Prostate gland (tissue), 2 donors: Measurements from ENCODE around the gene TRIM50. TPM values are rescaled to one million over a fixed set of nuclear protein-coding genes. Genes with fewer than 3 reads are reported as not detected.
"Not testable (repeated sequence)": the region's sequence is repeated elsewhere in the genome, so short reads cannot be mapped to it uniquely, and the experiment has no call there.

Experiments
- DNase-seq: peaks from one replicate; pipeline ENCODE4 v3.0.0-alpha.2; 2019; ENCODE audit warnings: low spot score
- H3K27ac ChIP-seq, 2 donors: fragments of 200-600 bp; sonication (generic); 2 replicates each; pipeline ENCODE4 v1.5.1; 2017 to 2019
- H3K27me3 ChIP-seq: fragments of 200-600 bp; sonication (generic); replicated peaks from 2 replicates; pipeline ENCODE4 v1.5.1; 2019; ENCODE audit not compliant: insufficient read depth
- H3K36me3 ChIP-seq, 2 donors: fragments of 200-600 bp; sonication (generic); 1 replicate in 1 of 2; 2 replicates in 1 of 2; pipeline versions ENCODE4 v1.5.1 to v1.8.1; 2017 to 2019
- H3K4me1 ChIP-seq: fragments of 200-600 bp; sonication (generic); replicated peaks from 2 replicates; pipeline ENCODE4 v1.5.1; 2019
- H3K4me3 ChIP-seq, 2 donors: fragments of 200-600 bp; sonication (generic); 2 replicates each; pipeline ENCODE4 v1.5.1; 2017 to 2019
- H3K9me3 ChIP-seq: fragments of 200-600 bp; sonication (generic); 2 replicates; pipeline ENCODE4 v1.5.1; 2017
- CTCF ChIP-seq, 4 experiments: fragments of 200-600 bp in 2 of 4; fragments of 450-650 bp in 2 of 4; sonication (generic) in 2 of 4; IDR thresholded peaks; 1 replicate in 3 of 4; 2 replicates in 1 of 4; pipeline ENCODE4 v1.5.1; 2016 to 2019; ENCODE audit warnings: antibody characterized with exemption in 4 of 4, mild to moderate bottlenecking in 2 of 4, moderate library complexity in 2 of 4
- POLR2A ChIP-seq: fragments of 450-650 bp; IDR thresholded peaks from one replicate; pipeline ENCODE4 v1.6.1; 2016; ENCODE audit warnings: antibody characterized with exemption, mild to moderate bottlenecking
- POLR2AphosphoS5 ChIP-seq: sonication (generic); formaldehyde crosslinking; IDR thresholded peaks from one replicate; pipeline ENCODE4 v1.6.1; 2017; ENCODE audit warnings: antibody characterized with exemption
- WGBS: methylation state at CpG from one replicate; pipeline ENCODE4 v1.1.5; 2018; 5-methylcytosine and 5-hydroxymethylcytosine counted together
- intact Hi-C: fragments of 100-400 bp; cut with DNase I; formaldehyde crosslinking; loops from one replicate; pipeline ENCODE4 v1.14.2; 2022
- total RNA-seq, 2 donors: library from RNA; depleted of rRNA; stranded (reverse); fragments of >200 nt; gene quantifications; one replicate each; pipeline ENCODE4 v1.1.0, GENCODE V29; 2016

TRIM50 gene
- 1 to 10 TPM in 1 of 2 donors, not detected in 1; 5.1 TPM for total RNA-seq

- H3K27ac ChIP-seq, H3K36me3 ChIP-seq, H3K9me3 ChIP-seq, H3K4me3 ChIP-seq, H3K4me1 ChIP-seq, intact Hi-C loops, DNase-seq, H3K27me3 ChIP-seq: not testable (repeated sequence)
- 95% methylated on average over 43 of the region's 43 CpGs for WGBS
These were observed at the start of gene TRIM50, which contains the start of gene FKBP6 for GRCh38 chr7:73327922-73328321. TSS of gene TRIM50 (minus strand) at chr7:73328082. CDS start at chr7:73324787, 3,295 bp downstream. TSS of gene FKBP6 (plus strand) at chr7:73328161. CDS start at chr7:73328429, 268 bp downstream.

GRCh38 chr7:73376671-73377412 lies 49.0 kb upstream of the TRIM50 start:
- Histone ChIP-seq H3K27ac (no peak overlapping the region), H3K4me3 (no peak overlapping the region), H3K4me1 (no peaks in the 10 kb centered on the region), H3K9me3 (no peaks in the 10 kb centered on the region), H3K36me3 (no peaks in the 10 kb centered on the region), H3K27me3 (no peaks in the 10 kb centered on the region)
- intact Hi-C loops = no loop called here
- no peak for DNase-seq
- no peak for TF ChIP-seq POLR2A
- no peak for TF ChIP-seq CTCF (IDR thresholded peaks at IDR 0.05)
- no peak for TF ChIP-seq POLR2AphosphoS5
- WGBS = 89% methylated on average over 20 of the region's 20 CpGs

- WGBS = 84% methylated on average over 4 of the region's 4 CpGs
- H3K36me3 ChIP-seq, H3K27me3 ChIP-seq, H3K9me3 ChIP-seq, H3K4me1 ChIP-seq, DNase-seq, intact Hi-C loops, H3K27ac ChIP-seq, H3K4me3 ChIP-seq: not testable (repeated sequence)
These were observed 48.4 kb upstream of the TRIM50 start for GRCh38 chr7:73376262-73376661.

GRCh38 chr7:73373741-73374140 lies 45.9 kb upstream of the TRIM50 start:
- no peak for TF ChIP-seq POLR2AphosphoS5
- TF ChIP-seq CTCF (IDR thresholded peaks at IDR 0.05) = no peak
- no peak for TF ChIP-seq POLR2A
- no peaks in the 10 kb centered on the region for H3K27me3 ChIP-seq
- no peaks in the 10 kb centered on the region for H3K9me3 ChIP-seq
- H3K27ac ChIP-seq = no peak overlapping the region
- no peaks in the 10 kb centered on the region for H3K4me1 ChIP-seq
- no peaks in the 10 kb centered on the region for H3K36me3 ChIP-seq
- DNase-seq = no peak
- 86% methylated on average over 13 of the region's 13 CpGs for WGBS
- intact Hi-C loops = no loop called here
- H3K4me3 ChIP-seq = no peak overlapping the region

- Histone ChIP-seq H3K36me3 (no peaks in the 10 kb centered on the region), H3K27ac (no peak overlapping the region), H3K27me3 (no peaks in the 10 kb centered on the region), H3K4me1 (no peaks in the 10 kb centered on the region), H3K4me3 (no peak overlapping the region), H3K9me3 (no peaks in the 10 kb centered on the region)
- no peak for TF ChIP-seq POLR2A
- TF ChIP-seq CTCF (IDR thresholded peaks at IDR 0.05) = no peak
- TF ChIP-seq POLR2AphosphoS5 = no peak
- DNase-seq = no peak
- intact Hi-C loops = no loop called here
- 91% methylated on average over 9 of the region's 9 CpGs for WGBS
These were observed 41.7 kb upstream of the TRIM50 start for GRCh38 chr7:73369622-73370021.

GRCh38 chr7:73369009-73369408 lies 41.1 kb upstream of the TRIM50 start:
- intact Hi-C loops = no loop called here
- no peaks in the 10 kb centered on the region for H3K36me3 ChIP-seq
- H3K27ac ChIP-seq = no peak overlapping the region
- no peaks in the 10 kb centered on the region for H3K27me3 ChIP-seq
- no peak overlapping the region for H3K4me3 ChIP-seq
- H3K9me3 ChIP-seq = no peaks in the 10 kb centered on the region
- WGBS = 84% methylated on average over 11 of the region's 11 CpGs
- DNase-seq = no peak
- no peaks in the 10 kb centered on the region for H3K4me1 ChIP-seq
- TF ChIP-seq POLR2AphosphoS5 = no peak
- TF ChIP-seq POLR2A = no peak
- TF ChIP-seq CTCF (IDR thresholded peaks at IDR 0.05) = no peak
